Esophagus squamous epithelium (tissue), 4 donors: ENCODE measurements around the gene ARMC7.

Experiments
- CTCF ChIP-seq, 6 experiments: fragments of 450-650 bp in 4 of 6; fragments of 200-600 bp in 2 of 6; sonication (generic) in 2 of 6; IDR thresholded peaks; one replicate each; pipeline ENCODE4 v1.5.1; 2016 to 2019; ENCODE audit warnings: antibody characterized with exemption in 6 of 6, mild to moderate bottlenecking in 4 of 6, moderate library complexity in 4 of 6
- POLR2A ChIP-seq, 4 donors: fragments of 450-650 bp; IDR thresholded peaks; one replicate each; pipeline ENCODE4 v1.6.1; 2017; ENCODE audit warnings: antibody characterized with exemption in 4 of 4, mild to moderate bottlenecking in 4 of 4, moderate library complexity in 3 of 4

DNA sequence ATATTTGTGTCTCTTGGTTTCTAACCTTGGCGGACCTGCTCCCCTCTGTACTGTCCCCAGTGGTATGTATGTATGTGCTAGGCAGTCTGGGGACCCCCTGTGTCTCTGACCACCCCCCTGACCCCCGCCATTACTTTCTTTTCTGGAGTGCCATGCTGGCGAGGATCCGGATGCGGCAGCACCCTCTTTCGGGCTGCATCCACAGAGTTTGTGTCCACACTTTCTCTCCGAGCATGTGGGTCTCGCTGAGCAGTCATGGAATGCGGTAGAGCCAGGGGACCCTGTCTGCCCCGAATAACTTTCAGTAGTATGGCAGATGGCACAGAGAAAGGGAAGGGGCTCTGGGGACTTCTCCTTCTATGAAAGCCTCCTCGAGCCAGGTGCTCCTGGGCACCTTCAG, 45.7 kb upstream of the ARMC7 start:
- no peak for TF ChIP-seq CTCF (IDR thresholded peaks at IDR 0.05)
- TF ChIP-seq POLR2A (IDR thresholded peaks at IDR 0.05), result no peak
